ENCODE measurements around the gene RAB40C.

DNA sequence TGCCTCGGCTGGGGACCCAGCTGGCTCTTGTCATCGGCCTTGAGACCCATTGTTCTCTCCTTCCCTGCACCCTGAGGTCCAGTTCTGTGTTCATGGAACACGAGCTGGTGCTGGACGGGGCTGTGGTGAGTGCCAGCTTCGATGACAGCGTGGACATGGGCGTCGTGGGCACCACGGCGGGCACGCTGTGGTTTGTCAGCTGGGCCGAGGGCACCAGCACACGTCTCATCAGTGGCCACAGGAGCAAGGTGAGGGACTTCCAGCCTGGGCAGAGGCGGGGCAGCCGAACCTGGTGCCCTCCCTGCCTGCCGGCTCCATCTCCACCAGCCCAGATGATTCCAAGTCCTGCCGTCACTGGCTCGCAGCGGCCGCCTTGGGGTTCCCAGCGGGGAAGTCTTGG, 72.7 kb downstream of the RAB40C start:
- TF ChIP-seq, protein P1, sequence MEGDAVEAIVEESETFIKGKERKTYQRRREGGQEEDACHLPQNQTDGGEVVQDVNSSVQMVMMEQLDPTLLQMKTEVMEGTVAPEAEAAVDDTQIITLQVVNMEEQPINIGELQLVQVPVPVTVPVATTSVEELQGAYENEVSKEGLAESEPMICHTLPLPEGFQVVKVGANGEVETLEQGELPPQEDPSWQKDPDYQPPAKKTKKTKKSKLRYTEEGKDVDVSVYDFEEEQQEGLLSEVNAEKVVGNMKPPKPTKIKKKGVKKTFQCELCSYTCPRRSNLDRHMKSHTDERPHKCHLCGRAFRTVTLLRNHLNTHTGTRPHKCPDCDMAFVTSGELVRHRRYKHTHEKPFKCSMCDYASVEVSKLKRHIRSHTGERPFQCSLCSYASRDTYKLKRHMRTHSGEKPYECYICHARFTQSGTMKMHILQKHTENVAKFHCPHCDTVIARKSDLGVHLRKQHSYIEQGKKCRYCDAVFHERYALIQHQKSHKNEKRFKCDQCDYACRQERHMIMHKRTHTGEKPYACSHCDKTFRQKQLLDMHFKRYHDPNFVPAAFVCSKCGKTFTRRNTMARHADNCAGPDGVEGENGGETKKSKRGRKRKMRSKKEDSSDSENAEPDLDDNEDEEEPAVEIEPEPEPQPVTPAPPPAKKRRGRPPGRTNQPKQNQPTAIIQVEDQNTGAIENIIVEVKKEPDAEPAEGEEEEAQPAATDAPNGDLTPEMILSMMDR (IDR thresholded peaks at IDR 0.05), result no peak
- TF ChIP-seq POLR2AphosphoS5 (IDR thresholded peaks at IDR 0.05), result no peak

All from sigmoid colon (tissue), 4 donors.